ENCODE data around the gene ROS1.

ROS1 gene

GRCh38 chr6:117303323-117303722 lies 122.4 kb downstream of the ROS1 start:
- TF ChIP-seq SNAI2 (CRISPR knock-in tag; IDR thresholded peaks at IDR 0.05) (no peak), TCF4 (CRISPR knock-in tag; IDR thresholded peaks at IDR 0.05; ENCODE audit: borderline replicate concordance) (no peak), ZNF70 (CRISPR knock-in tag; IDR thresholded peaks at IDR 0.05) (no peak), ZNF8 (CRISPR knock-in tag; IDR thresholded peaks at IDR 0.05) (no peak), ZFP30 (CRISPR knock-in tag; IDR thresholded peaks at IDR 0.05) (no peak), RARB (CRISPR knock-in tag; IDR thresholded peaks at IDR 0.05) (no peak), ZFP3 (CRISPR knock-in tag; IDR thresholded peaks at IDR 0.05) (no peak), OSR1 (CRISPR knock-in tag; IDR thresholded peaks at IDR 0.05) (no peak), PPARA (CRISPR knock-in tag; IDR thresholded peaks at IDR 0.05; ENCODE audit: borderline replicate concordance) (no peak), GLIS3 (CRISPR knock-in tag; IDR thresholded peaks at IDR 0.05) (no peak), POU6F1 (CRISPR knock-in tag; IDR thresholded peaks at IDR 0.05; ENCODE audit: borderline replicate concordance, low read depth) (no peak), PATZ1 (CRISPR knock-in tag; IDR thresholded peaks at IDR 0.05; ENCODE audit: borderline replicate concordance) (no peak), ESRRG (CRISPR knock-in tag; IDR thresholded peaks at IDR 0.05) (no peak), CREB5 (CRISPR knock-in tag; IDR thresholded peaks at IDR 0.05; ENCODE audit: low read depth) (no peak), TSHZ2 (CRISPR knock-in tag; IDR thresholded peaks at IDR 0.05) (no peak)
- no peak for ATAC-seq

GRCh38 chr6:117298941-117299340 lies 126.8 kb downstream of the ROS1 start:
- no peak for TF ChIP-seq CREB5 (CRISPR knock-in tag; IDR thresholded peaks at IDR 0.05; ENCODE audit: low read depth)
- TF ChIP-seq ZNF8 (CRISPR knock-in tag; IDR thresholded peaks at IDR 0.05), result no peak
- TF ChIP-seq POU6F1 (CRISPR knock-in tag; IDR thresholded peaks at IDR 0.05; ENCODE audit: borderline replicate concordance, low read depth), result no peak
- no peak for TF ChIP-seq ARNTL (CRISPR knock-in tag; IDR thresholded peaks at IDR 0.05; ENCODE audit: borderline replicate concordance, low read depth)
- no peak for TF ChIP-seq ESRRG (CRISPR knock-in tag; IDR thresholded peaks at IDR 0.05)
- TF ChIP-seq ISL1 (CRISPR knock-in tag; IDR thresholded peaks at IDR 0.05), result no peak
- TF ChIP-seq CSRNP3 (CRISPR knock-in tag; IDR thresholded peaks at IDR 0.05), result no peak
- TF ChIP-seq ZFP3 (CRISPR knock-in tag; IDR thresholded peaks at IDR 0.05), result no peak
- TF ChIP-seq PATZ1 (CRISPR knock-in tag; IDR thresholded peaks at IDR 0.05; ENCODE audit: borderline replicate concordance), result no peak
- no peak for TF ChIP-seq ZNF565 (CRISPR knock-in tag; conservative IDR thresholded peaks at IDR 0.05; ENCODE audit: low read depth)
- no peak for TF ChIP-seq PPARA (CRISPR knock-in tag; IDR thresholded peaks at IDR 0.05; ENCODE audit: borderline replicate concordance)
- no peak for TF ChIP-seq TOX (CRISPR knock-in tag; IDR thresholded peaks at IDR 0.05; ENCODE audit: borderline replicate concordance)
- TF ChIP-seq GLIS3 (CRISPR knock-in tag; IDR thresholded peaks at IDR 0.05), result no peak
- TF ChIP-seq SNAI2 (CRISPR knock-in tag; IDR thresholded peaks at IDR 0.05), result no peak
- TF ChIP-seq BACH2 (CRISPR knock-in tag; IDR thresholded peaks at IDR 0.05; ENCODE audit: borderline replicate concordance), result no peak
- no peak for TF ChIP-seq TCF4 (CRISPR knock-in tag; IDR thresholded peaks at IDR 0.05; ENCODE audit: borderline replicate concordance)
- ATAC-seq, result no peak
